Stimulated activated naive CD4-positive, alpha-beta T cell (primary cell): Measurements from ENCODE around the gene DNAJC18.

Experiments used
- DNase-seq, 6 experiments: peaks; one replicate each; lab custom pipeline; 2025; lab: John Stamatoyannopoulos, UW

DNAJC18 gene

DNA sequence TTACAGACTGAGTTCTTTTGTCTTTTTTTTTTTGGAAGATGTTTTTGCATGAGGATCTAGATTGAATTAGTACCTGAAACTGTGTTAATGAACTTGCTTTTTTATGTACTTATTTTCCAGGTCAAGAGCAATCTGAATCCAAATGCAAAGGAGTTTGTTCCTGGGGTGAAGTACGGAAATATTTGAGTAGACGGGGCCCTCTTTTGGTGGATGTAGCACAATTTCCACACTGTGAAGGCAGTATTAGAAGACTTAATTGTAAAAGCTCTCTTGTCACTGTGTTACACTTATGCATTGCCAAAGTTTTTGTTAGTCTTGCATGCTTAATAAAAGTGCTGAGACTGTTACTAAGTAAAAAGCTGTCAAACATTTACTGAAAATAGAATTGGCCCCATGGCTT is 70.7 kb downstream of the DNAJC18 start:
- no peak for DNase-seq

GRCh38 chr5:139364466-139364865 is 74.9 kb downstream of the DNAJC18 start:
- no peak for DNase-seq

- no peak for DNase-seq
Measured at GRCh38 chr5:139363937-139364336, 75.4 kb downstream of the DNAJC18 start.

GRCh38 chr5:139361835-139362429 is 77.4 kb downstream of the DNAJC18 start:
- DNase-seq, result no peak

DNA sequence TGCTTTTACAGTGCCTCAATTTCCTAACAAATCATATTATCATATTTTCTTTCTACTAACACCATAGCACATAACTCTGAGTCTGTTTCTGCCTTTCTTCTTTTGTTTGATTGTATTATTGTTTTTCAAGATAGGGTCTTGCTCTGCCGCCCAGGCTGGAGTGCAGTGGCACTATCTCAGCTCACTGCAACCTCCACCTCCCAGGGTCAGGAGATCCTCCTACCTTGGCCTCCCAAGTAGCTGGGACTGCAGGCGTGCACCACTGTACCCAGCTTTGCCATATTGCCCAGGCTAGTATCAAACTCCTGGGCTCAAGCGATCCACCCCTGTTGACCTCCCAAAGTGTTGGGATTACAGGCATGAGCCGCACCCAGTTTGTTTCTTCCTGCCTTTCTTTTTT is 78.9 kb downstream of the DNAJC18 start:
- no peak for DNase-seq
